GM19467 (cell line): ENCODE data around the gene TRAF3.

Source experiments
- ATAC-seq: cut with Tn5 transposase; IDR thresholded peaks from one replicate; pipeline ENCODE4 v1.9.1; 2021; ENCODE audit warnings: mild to moderate bottlenecking, moderate library complexity; ENCODE audit not compliant: unreplicated experiment

Gene TRAF3

GRCh38 chr14:102776761-102777710 lies at the start of gene TRAF3:
TSS of gene TRAF3 (plus strand) at chr14:102777449. CDS start at chr14:102870202, 92,753 bp downstream.
- ATAC-seq = peak; percentile 44

DNA sequence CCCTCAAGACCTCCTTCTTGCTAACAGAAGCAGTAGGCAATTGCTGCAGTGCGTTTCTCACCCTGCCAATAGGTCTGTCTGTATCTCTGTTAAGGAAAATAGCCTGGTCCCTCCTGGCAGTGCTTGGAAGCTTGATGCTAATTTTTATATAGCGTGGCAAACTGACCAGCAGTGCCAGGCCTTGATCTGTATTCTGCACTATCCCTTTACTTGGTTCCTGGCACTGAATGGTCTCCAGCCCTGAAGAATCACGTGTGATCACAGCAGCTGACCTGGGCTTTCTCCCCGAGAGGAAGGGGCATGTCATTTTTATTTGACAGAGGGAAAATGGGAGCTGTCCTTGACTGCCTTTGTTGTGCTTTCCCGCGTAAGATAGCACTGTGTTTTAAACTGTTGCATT lies 48.7 kb upstream of the TRAF3 start:
- no peak for ATAC-seq

DNA sequence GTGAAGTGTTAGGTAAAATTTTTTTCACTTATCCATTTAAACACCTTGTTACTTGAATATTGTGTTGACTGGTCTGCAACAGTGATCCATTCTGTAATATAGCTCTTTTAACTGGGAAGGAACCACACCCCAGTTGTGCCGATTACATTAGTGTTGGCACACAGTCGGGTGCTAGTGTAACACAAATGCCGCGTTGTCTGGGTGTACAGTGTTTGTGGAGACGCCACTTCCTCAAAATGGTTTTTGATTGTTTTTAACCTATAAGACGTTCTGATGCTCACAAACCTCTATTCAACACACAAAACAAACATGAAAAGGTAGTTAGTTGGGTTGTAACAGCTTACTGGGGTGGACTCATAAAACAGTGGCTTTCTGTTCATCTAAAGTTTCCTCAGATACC lies 48.0 kb upstream of the TRAF3 start:
- no peak for ATAC-seq

GRCh38 chr14:102729825-102730224 lies 47.4 kb upstream of the TRAF3 start:
- ATAC-seq = no peak

GRCh38 chr14:102731101-102731870 lies 46.0 kb upstream of the TRAF3 start:
- no peak for ATAC-seq

DNA sequence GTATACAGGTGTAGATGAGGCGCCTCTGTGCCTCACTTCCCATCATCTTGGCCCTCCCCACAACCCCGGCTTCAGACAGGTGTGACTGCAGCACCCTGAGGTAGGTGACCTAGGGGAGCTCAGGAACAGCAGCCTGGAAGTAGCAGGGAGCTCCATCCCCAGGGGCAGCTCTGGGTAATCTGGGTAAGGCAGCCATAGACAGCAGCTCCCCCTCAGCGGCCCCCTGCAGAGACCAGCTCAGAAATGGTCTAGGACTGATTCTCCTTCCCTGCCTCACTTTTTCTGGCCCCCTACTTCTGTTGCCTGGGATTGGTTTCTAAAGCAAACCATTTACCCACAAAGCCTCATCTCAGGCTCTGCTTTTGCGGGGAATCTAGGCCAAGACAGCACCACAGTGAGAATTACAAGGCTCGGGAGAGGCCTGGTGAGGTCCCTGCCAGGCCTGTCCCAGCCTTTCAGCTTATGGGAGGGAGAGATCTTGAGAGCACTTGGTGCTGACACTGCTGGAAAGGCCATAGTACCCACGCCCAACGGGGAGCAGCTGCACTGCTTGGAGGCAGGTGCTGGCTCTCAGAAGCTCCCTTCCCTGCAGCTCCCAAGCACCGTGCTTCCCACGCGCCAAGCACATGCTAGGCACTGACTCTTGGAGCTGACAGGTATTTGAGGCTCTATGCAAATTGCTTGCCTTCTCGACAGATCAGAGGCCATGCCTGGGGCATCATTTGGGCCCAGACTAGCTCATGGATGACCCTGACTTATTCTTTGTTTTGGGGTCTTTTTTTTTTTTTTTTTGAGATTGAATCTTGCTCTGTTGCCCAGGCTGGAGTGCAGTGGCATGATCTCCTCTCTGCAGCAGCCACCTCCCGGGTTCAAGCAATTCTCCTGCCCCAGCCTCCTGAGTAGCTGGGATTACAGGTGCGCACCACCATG lies 45.1 kb upstream of the TRAF3 start:
- ATAC-seq = no peak

GRCh38 chr14:102732924-102733323 lies 44.3 kb upstream of the TRAF3 start:
- no peak for ATAC-seq

- ATAC-seq = no peak
These were observed 43.9 kb upstream of the TRAF3 start for GRCh38 chr14:102733326-102733725.

DNA sequence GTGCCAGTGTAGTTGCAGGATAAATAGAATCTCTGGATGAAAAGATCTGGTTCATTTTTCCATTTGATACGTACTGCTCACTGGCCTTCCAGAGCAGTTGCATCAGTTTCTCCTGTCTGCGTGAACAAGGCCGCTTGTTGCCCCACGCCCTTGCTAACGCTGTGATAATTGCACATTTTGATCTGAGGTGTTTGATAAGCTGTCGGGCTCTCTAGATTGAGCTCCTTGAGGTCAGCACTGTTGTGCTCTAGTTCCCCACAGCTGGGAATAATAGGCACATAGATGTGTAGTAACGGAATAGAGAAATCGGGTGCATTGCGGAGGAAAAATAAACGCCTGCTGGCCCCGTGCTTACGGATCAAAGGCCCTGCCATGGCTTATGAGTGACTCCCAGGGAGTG lies 42.8 kb upstream of the TRAF3 start:
- ATAC-seq = no peak

GRCh38 chr14:102736956-102737355 lies 40.3 kb upstream of the TRAF3 start:
- no peak for ATAC-seq

DNA sequence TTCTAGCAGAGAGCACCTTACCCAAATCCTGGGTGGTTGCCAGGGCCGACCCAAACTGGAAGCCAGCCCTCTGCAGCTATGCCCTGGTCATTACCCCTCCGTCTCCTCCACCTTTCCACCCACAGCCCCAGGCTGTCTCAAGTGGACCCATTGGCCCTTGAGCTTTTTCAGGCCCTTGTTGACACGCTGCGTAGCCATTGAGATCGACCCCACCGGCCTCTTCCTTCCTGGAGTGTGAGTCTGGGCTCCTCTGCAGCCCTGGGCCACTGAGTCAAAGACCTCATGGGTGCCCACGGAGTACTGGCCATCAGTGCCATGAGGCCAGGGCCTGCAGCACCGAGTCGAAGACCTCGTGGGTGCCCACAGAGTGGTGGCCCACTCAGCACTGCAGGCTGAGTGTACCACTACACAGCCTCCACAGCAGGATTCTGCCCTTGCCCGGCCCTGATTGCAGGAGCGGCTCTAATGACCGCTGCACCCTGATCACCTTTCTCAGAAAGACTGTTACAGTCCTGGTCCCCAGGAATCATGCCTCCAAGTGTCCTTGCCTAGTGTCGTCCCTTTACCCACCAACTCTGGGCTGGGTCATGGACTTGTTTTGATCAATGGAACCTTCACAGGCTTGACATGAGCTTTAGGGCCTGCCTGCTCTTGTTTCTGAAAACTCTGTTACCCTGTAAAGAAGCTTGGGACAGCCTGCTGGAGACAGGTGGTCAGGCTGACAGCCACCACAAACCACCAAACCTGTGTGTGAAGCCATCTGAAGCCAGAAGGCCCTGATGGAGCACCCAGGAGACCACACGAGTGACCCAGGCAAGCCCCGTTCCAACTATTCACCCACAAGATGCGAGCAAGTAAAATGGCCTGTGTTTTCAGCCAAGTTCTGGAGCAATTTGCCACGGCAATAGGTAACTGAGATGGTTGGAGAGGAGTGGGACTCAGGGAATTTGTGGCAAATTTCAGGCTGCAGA lies 39.6 kb upstream of the TRAF3 start:
- ATAC-seq = no peak

GRCh38 chr14:102738373-102739189 lies 38.7 kb upstream of the TRAF3 start:
- no peak for ATAC-seq

DNA sequence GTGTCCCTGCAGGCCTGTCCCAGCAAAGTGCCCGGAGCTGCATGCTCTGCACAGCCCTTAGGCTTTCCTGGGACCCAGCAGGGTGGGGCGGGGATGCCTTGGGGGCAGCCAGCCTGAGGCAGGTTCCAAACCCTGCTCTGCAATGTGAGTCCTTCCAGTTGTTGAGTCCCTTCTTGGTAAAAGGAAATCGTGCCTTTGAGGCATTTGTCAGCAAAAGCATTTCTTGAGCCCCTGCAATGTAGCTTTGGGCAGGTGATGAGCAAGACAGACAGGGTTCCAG lies 38.1 kb upstream of the TRAF3 start:
- no peak for ATAC-seq

GRCh38 chr14:102746634-102747438 lies 30.4 kb upstream of the TRAF3 start:
- no peak for ATAC-seq

GRCh38 chr14:102748806-102749205 lies 28.4 kb upstream of the TRAF3 start:
- ATAC-seq = no peak

- no peak for ATAC-seq
These were observed 27.6 kb upstream of the TRAF3 start for GRCh38 chr14:102749393-102750305.

GRCh38 chr14:102750376-102750775 lies 26.9 kb upstream of the TRAF3 start:
- ATAC-seq = no peak
